ENCODE results near the gene DLGAP1.
A peak's percentile ranks its signal among the peaks of the same experiment; 100 is the strongest.

The DLGAP1 gene

DNA sequence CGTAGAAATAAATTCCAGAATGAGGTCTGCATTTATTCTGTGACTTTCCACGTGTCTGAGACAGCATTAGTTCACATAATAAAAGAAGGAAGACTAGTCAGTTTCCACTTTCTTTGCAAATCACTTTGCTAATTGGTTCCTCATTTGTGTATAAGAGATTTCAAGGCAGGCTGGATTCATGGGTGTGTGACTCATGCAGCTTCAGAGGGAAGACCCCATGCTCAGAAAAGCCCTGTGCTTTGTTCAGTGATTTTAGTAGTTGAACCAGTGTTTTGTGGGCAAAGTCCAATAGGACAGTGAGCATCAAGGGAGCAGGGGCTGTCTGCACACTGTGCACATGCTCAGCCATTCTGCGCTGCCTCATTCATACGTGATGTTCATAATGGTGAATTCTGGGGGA lies 297.8 kb downstream of the DLGAP1 start:
- no peak for DNase-seq (ENCODE audit: low spot score)

- DNase-seq (ENCODE audit: low spot score): no peak
These were observed 308.3 kb downstream of the DLGAP1 start for GRCh38 chr18:4146797-4147196.

DNA sequence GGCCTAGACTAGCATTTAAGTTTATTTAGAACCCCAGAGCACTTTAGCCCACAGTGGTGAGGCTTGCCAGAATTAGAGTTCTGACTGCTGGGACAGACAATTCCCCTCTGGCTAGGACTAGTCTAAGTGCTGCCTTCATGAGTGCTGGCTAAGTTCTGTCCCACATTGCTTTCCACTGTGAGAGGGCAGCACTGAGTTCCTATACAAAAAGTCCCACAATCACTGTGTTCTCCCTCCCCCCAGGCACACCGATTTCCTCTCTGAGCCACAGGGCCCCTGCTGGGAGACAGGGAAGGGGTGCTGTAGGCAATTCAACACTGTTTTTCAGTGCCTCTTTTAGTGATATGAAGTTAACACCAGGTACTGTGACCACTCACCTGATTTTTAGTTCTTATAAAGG lies 310.9 kb downstream of the DLGAP1 start:
- no peak for DNase-seq (ENCODE audit: low spot score)

DNA sequence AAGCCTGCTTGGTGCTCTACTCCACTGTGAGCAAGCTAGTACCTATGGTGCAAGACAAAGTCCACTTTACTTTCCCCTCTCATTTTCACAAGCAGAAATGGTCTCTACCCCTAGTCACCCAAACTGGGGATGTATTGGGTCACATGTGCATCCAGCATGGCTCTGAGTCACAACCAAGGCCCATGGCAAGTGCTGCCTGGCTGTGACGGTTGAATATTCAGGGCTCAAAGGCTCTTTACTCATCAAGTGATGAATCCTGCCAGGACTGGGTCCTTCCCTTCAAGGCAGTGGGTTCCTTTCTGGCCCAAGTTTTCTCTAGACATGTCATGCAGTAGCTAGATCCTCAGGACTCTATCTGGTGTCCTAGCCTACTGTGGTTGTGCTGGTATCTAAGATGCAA lies 311.5 kb downstream of the DLGAP1 start:
- DNase-seq (ENCODE audit: low spot score): no peak

GRCh38 chr18:4142876-4143275 lies 312.2 kb downstream of the DLGAP1 start:
- DNase-seq (ENCODE audit: low spot score): no peak

DNA sequence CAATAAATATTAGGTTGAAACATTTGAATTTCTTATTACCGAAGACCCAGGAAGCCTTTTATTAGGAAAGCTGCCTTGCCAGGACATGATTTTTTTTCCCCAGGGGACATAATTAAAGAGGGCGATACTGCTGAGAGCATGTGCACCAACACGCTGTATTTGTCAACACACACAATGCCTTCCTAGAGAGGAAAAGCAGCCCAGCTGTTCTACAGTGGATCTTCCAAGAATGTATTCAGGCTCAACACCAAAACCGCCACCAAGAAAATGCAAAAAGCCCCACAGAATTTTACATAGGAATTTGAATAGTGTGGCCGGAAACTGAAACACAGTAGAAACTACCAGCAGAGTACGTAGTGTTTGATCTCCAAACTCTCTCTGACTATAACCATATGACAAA lies 320.4 kb downstream of the DLGAP1 start:
- no peak for DNase-seq (ENCODE audit: low spot score)

DNA sequence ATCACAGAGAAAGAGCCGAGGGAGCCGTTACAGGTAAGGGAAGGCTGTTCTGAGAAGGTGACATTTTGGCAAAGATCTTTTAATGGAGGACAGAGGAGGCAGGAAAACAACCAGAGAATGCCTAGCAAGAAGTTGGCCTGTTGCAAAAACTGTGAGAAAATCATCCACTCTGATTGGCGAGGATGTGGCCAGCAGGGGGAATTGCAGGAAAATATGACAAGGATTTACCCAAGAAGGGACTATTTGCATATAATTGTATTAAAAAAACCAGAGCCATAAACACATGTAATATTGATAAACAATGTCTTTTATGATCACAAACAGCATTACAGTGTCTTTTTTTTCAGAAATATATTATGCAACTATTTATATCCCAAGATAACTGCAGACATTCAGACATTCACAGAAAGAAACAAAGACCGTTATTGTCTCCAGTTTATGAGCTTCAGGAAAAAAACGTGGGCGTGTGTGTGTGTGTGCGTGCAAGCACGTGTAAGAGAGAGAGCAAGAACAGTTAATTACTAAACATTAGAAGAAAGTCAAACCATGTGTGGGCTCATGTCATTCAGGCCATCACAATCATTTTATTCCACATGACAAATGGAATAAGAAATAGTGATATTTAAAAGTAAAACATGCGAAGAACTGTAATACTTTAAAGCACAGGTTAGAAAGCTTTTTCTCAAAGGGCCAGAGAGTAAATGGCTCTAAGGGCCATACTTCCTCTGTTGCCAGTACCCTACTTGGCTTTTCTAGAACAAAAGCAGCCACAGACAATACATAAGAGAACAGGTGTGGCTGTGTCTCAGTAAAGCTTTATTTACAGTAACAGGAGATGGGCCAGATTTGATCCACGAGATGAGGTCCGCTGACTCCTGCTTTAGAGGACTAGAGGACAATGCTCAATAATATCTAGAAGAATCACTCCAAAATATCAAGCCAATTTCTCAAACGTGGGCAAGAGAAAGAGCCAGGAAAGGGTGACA lies 324.1 kb downstream of the DLGAP1 start:
- no peak for DNase-seq (ENCODE audit: low spot score)

DNA sequence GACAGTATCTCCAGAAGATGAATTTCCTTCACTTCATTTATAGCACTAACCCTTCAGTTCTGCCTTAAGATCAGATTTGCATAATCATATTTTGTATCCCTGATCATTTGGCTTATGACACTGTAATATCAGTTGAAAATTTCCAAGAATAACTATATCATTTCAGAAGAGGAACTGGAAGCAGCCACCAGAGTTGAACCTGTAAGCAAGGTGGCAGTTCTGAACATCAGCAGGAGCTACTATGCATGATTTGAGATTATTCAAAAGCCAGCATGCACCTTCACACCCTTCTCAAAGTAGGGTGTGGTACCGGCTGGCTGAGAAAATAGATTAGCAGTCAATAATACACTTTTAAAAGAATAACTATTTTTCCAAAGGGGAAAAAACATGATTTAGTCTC lies 328.2 kb downstream of the DLGAP1 start:
- DNase-seq (ENCODE audit: low spot score): no peak

DNA sequence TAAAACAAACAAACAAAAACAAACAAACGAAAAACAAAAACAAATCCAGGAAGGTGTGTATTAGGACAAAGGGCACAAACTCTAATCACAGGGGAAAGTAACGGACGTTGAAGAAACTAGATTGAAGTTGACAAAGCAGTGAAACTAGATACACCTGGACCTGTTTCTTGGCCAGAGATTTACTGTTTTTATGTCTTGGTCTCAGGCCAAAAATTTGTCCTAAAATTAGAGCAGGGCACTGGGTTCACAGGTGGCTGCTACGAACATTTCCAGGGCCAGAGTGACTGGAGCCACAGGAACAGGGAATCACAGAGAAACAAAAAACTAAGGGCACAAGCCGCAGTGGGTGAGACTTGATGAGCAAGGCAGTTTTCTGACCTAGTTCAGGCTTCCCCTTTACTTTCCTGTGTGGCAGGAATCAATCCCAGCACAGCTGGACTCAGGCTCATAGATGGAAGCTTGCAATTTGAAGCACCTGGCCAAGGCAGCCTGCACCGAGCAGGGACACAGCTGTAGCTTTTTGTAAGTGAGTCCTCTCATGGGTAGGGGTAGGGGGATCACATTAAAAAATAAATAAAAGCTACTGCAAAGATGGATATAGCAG lies 329.4 kb downstream of the DLGAP1 start:
- no peak for DNase-seq (ENCODE audit: low spot score)

GRCh38 chr18:4125224-4125623 lies 329.9 kb downstream of the DLGAP1 start:
- no peak for DNase-seq (ENCODE audit: low spot score)

GRCh38 chr18:4119813-4120212 lies 335.3 kb downstream of the DLGAP1 start:
- no peak for DNase-seq (ENCODE audit: low spot score)

- no peak for DNase-seq (ENCODE audit: low spot score)
These were observed 335.9 kb downstream of the DLGAP1 start for GRCh38 chr18:4119127-4119648.

DNA sequence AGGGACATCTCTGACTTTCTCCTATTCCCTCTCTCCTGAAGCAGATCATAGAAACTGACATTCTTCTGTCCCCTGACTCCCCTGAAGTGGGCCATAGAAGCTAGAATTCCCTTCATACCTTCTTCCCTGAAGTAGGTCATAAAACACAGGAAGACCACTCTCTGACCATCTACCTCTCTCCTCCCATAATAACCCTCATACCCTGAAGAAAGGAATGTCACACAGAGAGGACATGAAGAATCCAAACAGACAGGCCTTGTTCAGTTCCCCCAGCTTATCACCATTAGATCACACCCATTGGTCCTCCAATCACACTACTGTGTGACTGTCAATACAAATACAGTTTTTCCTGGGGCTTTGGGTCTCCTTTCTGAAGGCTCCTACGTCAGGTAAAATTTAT lies 347.1 kb downstream of the DLGAP1 start:
- no peak for DNase-seq (ENCODE audit: low spot score)

GRCh38 chr18:4107049-4107467 lies 348.0 kb downstream of the DLGAP1 start:
- DNase-seq (ENCODE audit: low spot score): no peak

- peak; percentile 60 for DNase-seq (ENCODE audit: low spot score)
These were observed 348.6 kb downstream of the DLGAP1 start for GRCh38 chr18:4106407-4107033.

GRCh38 chr18:4102901-4103300 lies 352.2 kb downstream of the DLGAP1 start:
- DNase-seq (ENCODE audit: low spot score): no peak

- no peak for DNase-seq (ENCODE audit: low spot score)
These were observed 354.1 kb downstream of the DLGAP1 start for GRCh38 chr18:4101009-4101408.

DNA sequence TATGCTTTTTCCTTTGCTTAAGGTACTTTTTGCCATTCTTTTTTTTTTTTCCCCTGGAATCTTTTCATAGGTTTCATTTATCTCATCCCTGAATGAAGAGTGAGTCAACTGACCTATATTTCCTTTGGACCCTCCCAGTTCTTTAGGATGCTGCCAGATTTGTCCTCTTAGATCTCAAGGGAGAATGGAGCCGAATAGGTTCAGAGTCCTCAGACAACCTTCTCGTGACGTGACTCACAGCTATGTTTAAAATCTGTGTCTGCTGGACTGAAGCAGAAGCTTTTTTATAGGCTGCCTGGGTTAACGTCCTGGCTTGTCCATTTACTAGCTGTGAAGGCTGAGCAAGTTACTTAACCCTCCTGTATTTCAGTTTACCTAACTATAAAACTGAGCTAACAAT lies 358.6 kb downstream of the DLGAP1 start:
- DNase-seq (ENCODE audit: low spot score): no peak

DNA sequence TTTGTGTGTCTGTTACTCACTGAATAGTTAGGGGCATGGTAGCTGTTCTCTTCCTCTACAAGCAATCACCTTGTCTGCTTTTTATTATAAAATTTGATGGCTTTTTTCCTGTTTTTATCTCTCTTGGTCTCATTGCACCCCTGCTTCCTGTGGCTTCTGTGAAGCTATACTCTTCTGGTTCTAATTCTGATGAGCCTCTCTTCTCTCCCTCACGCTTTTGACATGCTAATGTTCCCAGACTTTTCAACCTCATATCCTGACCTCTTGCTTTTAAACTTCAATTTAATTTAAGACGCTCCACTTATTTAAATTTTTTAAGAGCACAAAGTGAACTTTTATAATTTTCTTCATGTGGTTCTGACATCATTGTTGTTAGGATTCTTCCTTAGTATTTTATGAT lies 361.4 kb downstream of the DLGAP1 start:
- no peak for DNase-seq (ENCODE audit: low spot score)

DNA sequence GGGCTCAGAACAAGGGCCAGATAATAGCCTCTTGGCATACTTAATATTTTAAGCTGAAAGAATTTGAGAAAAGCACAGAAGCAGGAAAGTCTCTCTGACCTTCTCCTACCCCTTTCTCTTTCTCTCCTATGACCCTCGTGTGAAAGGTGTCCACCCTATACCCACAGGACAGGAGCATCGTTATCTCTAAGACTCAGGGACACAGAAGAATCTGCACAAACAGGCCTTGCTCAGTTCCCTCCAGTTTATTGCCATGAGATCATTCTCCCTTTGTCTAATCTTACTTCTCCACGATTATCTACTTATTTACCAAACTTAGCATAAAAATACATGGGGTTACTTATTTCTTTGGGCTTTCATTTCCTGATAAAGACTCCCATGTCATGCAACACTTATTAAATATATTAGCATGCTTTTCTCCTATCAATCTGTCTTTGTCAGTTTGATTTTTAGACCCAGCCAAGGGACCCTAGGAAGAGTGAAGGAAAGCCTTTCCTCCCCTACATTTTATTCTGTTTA lies 370.7 kb downstream of the DLGAP1 start:
- DNase-seq (ENCODE audit: low spot score): no peak

GRCh38 chr18:4078246-4078645 lies 376.9 kb downstream of the DLGAP1 start:
- DNase-seq (ENCODE audit: low spot score): no peak

- DNase-seq (ENCODE audit: low spot score): no peak
These were observed 377.4 kb downstream of the DLGAP1 start for GRCh38 chr18:4077721-4078120.

- DNase-seq (ENCODE audit: low spot score): no peak
These were observed 377.9 kb downstream of the DLGAP1 start for GRCh38 chr18:4077204-4077603.

All from CD4-positive, alpha-beta T cell treated with Interleukin-2 at 100 ng/mL for 4 hours (primary cell).